GM21786 (cell line): ENCODE results near the gene SLC4A2.

Source experiments
- ATAC-seq: cut with Tn5 transposase; IDR thresholded peaks from one replicate; pipeline ENCODE4 v1.9.1; 2021; ENCODE audit not compliant: unreplicated experiment

SLC4A2 gene

DNA sequence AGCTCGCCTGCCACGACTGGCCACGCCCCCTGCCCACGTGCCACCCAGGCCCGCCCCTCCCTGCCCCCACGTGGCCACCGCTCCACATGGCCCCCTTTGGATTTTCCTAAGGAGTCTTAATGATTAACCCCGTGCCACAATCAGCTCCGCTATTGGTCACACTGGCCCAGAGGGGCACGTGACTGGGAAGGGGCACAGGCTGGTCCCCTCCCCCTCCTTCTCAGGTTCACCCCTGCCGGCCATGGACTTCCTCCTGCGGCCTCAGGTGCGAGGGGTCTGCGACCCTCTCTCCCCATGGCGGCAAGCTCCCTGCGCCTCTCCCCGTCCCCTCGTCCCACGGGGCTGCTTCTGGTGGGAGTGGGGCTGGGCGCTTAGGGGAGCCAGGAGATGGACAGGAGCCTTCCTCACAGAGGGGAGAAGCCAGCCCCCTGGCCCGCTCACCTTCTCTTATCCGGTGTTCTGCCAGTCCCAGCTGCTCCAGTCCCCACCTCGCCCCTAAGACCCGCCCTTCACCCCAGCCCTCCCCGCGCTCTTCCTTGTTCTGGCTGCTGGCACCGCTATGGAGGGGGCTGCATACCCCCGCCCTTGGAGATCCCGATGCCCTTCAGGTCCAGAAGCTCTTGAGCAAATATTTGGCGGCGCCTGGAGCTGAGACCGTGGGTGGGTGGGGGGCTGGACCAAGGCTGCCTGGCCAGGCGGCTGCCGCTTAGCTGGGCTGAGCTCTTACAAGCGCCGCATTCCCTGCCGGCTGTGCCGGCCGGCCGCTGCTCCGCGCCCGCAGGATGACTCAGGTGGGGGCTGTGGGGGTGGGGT is 3.2 kb downstream of the SLC4A2 start:
- no peak for ATAC-seq

DNA sequence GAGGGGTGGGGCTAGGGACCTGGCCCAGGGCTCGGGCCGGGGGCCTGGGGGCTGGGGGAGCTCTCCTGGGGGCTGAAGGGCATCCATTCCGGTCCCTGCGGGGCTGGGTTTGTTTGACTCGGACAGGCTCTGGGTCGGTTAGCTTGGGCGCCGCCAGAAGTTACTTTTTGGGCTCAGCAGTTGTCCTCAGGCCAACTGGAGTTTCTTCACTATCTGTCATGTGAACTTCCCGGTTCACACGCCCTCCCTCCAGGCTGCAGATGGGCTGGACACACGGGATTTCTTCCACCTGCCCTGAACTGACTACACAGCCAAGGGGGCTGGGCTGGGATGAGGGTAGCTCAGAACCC is 3.8 kb downstream of the SLC4A2 start:
- no peak for ATAC-seq

DNA sequence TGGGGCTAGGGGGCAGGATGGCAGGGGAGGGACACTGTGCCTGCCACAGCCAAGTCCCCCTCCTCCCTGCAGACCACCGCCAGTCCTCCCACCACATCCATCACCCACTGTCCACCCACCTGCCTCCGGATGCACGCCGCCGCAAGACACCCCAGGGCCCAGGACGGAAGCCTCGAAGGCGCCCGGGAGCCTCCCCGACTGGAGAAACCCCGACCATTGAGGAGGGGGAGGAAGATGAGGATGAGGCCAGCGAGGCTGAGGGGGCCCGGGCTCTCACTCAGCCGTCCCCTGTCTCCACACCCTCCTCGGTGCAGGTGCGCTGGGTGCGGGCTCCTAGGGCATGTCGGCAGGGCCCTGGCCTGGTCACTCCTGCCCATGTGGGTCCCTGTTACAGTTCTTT is 5.1 kb downstream of the SLC4A2 start:
- ATAC-seq = no peak

DNA sequence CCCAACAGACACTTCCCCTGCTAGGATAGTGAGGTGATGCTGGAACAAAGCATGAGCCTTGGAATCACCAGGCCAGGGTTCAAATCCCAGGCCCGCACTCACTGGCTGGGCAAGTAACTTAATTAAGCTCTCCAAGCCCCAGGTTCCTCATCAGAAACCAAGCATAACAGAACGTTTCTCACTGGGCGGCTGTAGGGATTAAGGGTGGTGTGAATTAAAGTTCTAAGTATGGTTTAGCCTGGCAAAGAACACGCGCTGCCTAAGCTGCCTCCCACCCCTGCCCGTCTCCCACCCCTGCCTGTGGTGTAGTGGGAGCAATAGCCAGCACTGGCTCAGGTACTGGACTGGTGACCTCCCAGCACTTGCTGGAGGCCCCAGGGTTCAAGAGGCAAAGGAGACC is 5.6 kb downstream of the SLC4A2 start:
- no peak for ATAC-seq

DNA sequence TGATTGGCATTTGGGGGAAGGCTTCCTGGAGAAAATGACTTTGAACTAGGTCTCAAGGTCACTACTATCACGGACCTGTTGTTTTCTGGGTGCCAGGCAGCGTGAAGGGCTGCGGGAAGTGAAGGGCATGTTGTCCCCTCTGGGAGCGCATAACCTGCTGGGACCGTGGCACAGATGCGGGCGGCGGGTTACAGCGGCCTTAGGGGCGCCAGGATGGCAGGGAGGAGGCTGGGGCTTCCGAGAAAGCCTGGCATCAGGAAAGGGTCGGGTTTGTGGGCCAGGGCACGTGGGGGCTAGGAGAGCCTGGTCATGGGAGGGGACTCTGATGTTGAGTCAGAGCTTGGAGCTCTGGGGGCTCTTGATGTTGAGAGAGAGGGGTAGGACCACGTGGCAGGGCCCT is 6.1 kb downstream of the SLC4A2 start:
- no peak for ATAC-seq

DNA sequence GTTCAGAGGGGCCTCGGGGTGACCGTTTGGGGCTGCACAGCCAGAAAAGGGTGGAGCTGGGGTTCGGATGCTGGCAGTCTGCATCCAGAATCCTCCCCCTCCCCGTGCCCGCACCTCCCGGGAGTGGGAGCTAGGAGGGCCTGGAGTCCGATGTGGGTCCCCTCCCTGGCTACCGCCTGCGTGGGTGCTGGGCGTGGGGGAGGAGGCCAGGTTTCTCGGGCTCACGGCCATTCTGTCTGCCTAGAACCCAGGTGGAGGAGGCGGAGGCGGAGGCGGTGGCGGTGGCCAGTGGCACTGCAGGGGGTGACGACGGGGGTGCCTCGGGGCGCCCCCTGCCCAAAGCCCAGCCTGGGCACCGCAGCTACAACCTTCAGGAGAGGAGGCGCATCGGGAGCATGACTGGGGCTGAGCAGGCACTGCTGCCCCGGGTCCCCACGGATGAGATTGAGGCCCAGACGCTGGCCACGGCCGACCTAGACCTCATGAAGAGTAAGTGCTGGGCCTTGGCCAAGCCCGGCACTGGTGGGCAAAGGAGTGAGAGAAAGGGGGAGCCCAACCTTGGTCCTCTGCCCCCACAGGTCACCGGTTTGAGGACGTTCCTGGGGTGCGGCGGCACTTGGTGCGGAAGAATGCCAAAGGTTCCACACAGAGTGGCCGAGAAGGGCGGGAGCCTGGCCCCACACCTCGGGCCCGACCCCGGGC is 7.0 kb downstream of the SLC4A2 start:
- no peak for ATAC-seq

DNA sequence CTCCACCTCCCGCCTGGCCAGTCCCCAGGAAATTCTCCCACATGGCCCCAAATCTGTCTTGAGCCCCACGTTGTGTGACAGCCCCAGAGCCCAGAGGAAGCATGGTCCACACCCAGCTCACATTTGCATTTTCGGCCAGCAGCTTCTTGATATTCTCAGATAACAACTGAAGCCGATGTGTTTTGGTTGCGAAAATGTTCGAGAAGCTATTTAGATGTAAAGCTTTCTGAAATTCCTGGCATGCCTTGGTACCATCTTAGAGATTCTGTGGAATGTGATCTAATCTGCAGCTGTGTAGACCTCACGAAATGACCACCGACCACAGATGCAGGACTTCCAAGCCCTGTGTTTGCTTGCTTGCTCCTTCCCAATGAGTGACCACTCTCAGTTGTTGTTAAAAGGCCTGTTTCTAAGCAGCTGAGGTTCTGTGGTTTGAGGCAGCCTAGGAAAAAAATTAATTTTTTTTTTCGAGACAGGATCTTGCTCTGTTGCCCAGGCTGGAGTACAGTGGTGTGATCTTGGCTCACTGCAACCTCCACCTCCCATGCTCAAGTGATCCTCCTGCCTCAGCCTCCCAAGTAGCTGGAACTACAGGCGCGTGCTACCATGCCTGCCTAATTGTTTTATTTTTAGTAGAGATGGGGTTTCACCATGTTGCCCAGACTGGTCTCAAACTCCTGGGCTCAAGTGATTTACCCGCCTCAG is 8.8 kb downstream of the SLC4A2 start:
- ATAC-seq = no peak

DNA sequence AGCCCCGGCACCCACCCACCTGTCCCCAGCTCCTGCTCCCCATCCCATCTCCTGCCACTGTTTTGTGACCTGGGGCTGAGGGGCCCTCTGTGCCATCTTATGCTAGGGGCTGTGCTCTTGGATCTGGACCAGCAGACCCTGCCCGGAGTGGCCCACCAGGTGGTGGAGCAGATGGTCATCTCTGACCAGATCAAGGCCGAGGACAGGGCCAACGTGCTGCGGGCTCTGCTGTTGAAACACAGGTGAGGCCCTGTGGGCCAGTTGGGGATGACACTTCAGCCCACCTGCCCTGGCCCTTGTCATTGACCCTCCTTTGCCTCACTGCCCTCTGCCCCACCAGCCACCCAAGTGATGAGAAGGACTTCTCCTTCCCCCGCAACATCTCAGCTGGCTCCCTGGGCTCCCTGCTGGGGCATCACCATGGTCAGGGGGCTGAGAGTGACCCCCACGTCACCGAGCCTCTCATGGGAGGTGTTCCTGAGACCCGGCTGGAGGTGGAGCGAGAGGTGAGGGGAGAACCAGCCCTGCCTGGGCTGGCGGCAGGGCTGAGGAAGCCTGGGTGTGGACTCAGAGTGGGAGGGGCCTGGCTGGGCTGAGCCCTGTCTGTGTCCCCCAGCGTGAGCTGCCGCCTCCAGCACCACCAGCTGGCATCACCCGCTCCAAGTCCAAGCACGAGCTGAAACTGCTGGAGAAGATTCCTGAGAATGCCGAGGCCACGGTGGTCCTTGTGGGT is 10.6 kb downstream of the SLC4A2 start:
- no peak for ATAC-seq

DNA sequence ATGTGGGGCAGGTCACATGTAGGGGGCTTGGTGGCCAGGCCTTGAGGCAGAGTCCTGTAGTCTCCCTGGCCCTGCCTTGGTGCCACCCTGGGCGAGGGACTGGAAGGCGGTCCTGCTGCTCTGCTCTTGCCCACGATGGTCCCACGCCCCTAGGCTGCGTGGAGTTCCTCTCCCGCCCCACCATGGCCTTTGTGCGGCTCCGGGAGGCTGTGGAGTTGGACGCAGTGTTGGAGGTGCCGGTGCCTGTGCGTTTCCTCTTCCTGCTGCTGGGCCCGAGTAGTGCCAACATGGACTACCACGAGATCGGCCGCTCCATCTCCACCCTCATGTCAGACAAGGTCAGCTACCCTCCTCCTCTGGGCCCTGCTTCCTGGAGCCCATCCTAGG is 11.2 kb downstream of the SLC4A2 start:
- ATAC-seq = no peak

DNA sequence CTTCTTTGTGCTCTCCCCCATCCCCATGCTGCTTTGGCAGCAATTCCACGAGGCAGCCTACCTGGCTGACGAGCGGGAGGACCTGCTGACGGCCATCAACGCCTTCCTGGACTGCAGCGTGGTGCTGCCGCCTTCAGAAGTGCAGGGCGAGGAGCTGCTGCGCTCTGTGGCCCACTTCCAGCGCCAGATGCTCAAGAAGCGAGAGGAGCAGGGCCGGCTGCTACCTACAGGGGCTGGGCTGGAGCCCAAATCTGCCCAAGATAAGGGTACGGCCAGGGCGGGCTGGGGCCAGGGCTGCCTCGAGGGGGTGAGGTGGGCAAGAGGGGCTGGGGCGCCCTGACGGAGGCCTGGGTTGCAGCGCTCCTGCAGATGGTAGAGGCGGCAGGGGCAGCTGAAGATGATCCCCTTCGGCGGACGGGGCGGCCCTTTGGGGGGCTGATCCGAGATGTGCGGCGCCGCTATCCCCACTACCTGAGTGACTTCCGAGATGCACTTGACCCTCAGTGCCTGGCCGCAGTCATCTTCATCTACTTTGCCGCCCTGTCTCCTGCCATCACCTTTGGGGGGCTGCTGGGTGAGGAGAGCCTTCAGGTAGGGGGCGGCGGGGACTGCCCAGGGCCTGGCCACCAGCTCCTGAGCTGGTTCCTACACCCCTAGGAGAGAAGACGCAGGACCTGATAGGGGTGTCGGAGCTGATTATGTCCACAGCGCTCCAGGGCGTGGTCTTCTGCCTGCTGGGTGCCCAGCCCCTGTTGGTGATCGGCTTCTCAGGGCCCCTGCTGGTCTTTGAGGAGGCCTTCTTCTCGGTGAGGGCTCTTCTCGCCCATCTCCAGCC is 11.9 kb downstream of the SLC4A2 start:
- ATAC-seq = no peak

DNA sequence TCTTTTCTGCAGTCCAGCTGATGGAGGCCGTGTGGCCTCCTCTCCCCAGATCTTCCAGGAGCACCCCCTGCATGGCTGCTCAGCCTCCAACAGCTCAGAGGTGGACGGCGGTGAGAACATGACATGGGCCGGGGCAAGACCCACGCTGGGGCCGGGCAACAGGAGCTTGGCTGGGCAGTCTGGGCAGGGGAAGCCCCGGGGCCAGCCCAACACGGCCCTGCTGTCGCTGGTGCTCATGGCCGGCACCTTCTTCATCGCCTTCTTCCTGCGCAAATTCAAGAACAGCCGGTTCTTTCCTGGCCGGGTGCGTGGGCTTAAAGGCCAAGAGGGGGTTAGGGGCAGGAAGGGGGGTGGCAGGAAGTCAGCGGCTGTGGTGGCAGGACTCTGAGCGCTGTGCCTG is 14.6 kb downstream of the SLC4A2 start:
- no peak for ATAC-seq

DNA sequence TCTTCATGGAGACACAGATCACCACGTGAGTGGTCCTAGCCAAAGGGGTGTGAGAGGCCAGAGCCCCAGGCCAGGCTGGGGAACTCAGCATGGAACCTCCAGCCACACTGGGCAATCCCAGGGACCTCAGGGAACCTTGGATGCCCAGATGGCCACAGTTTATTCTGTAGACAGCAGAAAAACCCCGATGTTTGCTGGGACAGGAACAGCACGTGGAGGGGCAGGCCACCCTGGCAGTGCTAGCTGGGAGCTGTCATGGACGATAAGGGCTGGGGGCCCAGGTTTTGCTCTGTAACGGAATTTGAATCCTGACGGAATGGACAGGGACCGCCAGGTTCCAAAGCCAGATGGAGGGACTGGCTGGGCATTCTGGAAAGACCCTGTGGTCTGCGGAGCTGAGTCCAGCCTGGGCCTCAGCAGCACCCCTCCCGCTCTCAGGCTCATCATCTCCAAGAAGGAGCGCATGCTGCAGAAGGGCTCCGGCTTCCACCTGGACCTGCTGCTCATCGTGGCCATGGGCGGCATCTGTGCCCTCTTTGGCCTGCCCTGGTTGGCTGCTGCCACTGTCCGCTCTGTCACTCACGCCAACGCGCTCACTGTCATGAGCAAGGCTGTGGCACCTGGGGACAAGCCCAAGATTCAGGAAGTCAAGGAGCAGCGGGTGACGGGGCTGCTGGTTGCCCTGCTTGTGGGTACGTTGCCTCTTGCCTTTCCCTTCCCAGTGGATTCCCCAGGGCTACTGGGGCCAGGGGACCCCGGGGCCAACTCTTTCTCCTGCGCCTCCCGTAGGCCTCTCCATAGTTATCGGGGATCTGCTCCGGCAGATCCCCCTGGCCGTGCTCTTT is 15.7 kb downstream of the SLC4A2 start:
- ATAC-seq = no peak

DNA sequence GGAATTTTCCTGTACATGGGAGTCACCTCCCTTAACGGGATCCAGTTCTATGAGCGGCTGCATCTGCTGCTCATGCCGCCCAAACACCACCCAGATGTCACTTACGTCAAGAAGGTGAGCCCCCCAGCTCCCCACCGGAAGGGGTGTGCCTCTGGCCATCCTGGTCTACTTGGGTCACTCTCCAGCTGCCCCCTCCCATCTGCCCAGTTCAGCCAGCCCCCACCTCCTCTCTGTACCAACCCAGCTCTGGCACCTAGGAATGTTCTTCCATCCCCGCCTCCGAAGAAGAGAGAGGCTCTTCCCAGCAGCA is 16.2 kb downstream of the SLC4A2 start:
- ATAC-seq = no peak

DNA sequence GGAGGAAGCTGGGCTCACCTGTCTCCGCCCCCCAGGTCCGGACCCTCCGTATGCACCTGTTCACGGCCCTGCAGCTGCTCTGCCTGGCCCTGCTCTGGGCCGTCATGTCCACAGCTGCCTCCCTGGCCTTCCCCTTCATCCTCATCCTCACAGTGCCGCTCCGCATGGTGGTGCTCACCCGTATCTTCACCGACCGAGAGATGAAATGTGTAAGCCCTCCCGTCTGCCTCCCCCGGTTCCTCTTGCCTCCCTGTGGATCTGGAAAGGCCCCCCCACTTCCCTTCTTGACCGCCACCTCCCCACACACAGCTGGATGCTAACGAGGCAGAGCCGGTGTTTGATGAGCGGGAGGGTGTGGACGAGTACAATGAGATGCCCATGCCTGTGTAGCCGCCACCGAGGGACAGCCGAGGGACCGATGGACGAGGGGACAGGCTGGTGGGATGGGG is 16.6 kb downstream of the SLC4A2 start:
- no peak for ATAC-seq

DNA sequence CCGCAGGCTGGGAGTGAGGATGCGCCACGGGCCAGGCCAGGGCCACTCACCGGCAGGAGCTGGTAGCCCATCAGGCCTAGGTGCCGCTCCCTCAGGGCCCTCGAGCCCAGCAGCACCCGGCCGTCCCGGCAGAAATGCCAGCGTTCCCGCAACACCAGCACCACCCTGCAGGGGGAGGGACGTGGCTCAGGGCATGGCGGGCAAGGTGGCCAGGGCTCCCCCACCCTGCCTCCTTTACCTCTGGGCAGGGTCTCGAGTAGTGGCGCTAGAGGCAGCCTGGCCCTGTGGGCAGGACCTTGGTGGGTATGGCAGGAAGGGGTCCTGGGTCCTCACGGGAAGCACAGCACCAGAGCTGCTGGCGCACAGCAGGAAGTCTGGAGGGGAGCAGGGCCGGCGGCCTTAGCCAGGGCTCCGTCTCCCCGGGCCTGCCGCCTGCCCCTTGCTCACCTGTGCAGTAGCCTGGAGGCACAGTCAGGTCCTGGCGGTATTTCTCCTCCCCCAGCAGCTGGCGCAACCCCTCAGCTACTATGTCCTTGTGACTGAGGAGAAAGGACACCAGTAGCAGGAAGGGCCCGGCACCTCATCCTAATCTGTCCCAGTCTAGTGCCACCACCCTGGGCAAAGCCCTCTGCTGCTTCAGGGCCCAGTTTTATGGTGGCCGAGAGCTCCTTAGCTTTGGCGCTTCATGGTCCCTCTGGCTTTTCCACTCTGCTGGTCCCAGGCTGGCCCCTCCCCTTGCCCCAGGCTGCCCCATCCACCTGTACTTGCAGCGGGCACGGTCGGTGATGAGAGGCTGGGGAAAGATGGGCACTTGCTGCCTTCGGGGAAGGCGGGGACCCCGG is 17.7 kb downstream of the SLC4A2 start:
- ATAC-seq = no peak

DNA sequence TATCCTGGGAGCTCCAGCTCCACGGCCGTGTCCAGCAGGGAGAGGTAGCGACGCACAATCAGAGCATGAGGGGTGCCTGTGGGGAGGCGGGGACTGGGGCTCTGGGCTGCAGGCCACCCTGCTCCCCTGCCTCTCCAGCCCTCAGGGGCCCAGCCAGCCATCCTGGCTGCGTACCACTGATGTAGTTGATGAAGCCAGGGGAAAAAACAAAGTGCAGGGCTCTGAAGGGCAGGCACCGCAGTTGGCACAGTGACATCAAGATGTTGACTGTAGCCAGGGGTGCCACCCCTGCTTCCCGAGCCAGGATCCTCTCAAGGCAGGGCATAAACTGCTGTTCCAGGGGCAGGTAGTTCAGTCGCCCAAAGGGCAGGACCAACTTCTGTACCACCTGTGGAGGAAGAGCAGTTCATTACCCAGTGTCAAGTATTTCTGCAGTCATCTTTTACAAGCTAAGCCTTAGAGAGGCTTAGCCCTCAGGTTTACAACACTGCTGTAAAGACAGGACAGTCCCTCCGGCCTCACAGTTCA is 18.4 kb downstream of the SLC4A2 start:
- no peak for ATAC-seq

DNA sequence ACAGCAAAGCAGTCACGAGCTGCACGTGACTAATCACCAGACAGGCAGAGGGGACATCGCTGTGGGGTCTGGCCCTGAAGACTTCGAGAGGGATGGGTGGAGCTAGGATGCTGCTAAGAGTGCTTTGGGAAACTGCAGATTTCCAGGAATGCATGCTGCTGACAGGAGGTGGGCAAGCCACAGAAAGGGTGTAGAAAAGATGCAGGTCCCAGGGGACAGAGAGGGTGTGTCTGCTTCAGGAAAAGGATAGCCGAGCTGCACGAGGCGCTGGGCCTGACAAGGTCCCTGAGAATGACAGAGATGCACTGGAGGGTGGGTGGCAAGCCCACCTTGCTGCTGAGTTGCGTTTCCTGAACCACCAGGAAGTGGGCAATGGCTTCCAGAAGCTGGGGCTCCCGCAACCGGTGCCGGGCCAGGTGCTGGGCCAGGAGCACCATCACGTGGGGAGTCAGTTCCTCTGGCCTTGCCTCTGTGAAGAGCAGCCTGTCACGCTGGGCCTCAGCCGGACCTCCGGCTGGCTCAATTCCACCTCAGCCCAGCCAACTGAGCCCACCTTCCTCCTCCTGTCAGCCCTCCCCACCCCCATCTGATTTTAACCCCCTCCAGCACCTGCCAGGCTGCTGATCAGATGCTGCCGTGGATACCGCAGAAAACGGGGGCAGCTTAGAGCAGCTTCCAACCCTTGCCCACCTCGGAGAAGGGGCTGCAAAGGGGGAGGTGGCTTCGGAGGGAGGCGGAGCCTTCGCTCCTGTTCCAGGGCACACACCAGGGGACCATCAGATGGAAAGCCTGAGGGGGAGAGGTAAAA is 19.0 kb downstream of the SLC4A2 start:
- no peak for ATAC-seq
